GM12872 (cell line): ENCODE data around the gene MAPKAPK2.

Experiments
- CTCF ChIP-seq: IDR thresholded peaks from 3 replicates; pipeline ENCODE4 v1.5.1; 2011; ENCODE audit warnings: low read depth, mild to moderate bottlenecking, low read length, moderate library complexity; ENCODE audit not compliant: insufficient read depth

Gene MAPKAPK2

DNA sequence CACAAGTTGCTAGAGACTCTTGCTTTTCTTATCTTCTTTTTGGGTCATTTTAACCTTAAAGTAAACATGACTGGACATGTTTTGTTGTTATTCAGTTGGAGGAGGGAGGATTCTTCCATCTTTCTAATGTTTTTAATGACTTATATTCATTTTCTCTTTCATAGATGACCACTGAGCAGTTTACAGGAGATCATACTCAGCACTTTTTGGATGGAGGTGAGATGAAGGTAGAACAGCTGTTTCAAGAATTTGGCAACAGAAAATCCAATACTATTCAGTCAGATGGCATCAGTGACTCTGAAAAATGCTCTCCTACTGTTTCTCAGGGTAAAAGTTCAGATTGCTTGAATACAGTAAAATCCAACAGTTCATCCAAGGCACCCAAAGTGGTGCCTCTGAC is 37.5 kb upstream of the MAPKAPK2 start:
- no peak for TF ChIP-seq CTCF

DNA sequence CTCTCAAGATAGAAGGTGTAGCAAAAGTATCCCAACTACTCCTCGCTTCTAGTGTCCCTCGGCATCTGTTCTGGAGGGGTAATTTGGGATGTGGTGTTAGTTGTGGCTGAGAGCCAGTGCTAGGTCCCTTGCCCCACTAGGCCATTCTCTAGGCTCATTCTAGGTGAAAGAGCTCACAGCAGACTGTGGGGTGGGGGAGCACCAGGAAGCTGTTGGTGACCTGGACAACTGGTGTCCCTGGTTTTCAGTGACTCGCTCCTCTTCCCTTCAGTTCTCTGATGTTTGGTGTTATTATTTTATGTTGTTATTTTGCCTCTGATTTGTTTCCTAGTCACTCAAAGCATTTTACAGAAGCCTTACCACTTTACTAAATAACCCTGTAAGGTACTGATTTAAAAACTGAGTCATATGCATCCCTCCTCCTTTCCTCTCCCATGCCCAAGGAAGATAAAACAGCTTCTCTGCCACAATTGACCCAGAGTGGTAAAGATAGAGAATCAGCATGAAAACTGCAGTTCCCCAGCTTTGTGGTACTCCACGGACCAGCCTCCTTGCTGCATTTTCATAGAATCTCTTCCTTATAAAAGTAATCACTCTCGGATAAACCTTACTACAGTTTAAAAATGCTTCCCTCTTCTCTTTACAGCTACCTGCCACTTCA is 35.3 kb upstream of the MAPKAPK2 start:
- no peak for TF ChIP-seq CTCF

DNA sequence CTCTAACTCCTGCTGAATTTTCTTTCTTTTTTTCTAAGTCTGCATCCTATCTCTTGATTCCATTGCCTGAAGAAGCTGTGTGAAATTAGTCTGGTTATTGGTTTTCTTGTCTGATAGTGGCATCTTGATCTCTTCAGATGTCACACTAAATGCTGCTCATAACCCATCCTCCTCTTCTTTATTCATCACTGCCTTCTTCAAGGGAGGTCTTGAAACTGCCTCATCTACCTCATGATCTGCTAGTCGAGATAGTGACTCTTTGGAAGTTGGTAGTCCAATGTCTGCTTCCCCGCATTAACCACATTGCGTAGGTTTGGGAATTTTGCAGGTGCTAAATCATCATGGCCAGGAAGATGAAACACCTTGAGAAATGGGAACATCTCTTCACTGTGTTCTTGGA is 33.7 kb upstream of the MAPKAPK2 start:
- TF ChIP-seq CTCF = no peak

- no peak for TF ChIP-seq CTCF
Measured at GRCh38 chr1:206651958-206652890, 32.5 kb upstream of the MAPKAPK2 start.

DNA sequence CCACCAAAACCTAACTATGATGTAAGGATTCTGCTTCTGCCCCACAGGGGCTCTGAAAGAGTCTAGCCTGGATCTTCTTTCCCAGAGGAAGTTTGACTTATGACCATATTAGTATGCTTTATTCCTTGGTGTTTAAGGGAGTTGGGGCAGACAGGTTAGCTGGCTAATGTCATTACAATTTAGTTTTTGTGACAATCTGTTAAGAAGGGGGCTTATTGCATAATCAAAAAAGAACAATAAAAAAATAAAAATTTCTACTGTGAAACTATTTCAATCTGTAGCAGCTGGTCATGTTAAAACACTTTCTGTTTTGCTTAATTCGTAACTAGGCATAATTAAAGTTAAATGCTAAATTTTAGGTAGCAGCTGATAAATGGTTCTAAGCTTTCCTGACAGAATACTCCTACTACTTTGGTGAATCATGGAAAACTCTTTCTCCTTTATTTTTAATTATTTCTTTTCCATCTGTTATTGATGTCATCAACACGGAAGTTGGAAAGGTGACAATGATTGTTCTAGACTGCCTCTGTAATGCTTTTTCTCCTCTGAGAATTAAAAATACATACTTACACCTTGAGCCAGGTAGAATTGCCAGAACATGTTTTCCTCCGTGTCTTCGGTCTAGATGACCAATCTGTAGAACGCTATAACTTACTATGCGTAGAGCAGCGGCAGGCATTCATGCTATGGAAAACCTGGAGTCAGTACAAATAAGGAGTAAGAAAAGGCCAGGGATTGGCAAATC is 30.8 kb upstream of the MAPKAPK2 start:
- no peak for TF ChIP-seq CTCF

DNA sequence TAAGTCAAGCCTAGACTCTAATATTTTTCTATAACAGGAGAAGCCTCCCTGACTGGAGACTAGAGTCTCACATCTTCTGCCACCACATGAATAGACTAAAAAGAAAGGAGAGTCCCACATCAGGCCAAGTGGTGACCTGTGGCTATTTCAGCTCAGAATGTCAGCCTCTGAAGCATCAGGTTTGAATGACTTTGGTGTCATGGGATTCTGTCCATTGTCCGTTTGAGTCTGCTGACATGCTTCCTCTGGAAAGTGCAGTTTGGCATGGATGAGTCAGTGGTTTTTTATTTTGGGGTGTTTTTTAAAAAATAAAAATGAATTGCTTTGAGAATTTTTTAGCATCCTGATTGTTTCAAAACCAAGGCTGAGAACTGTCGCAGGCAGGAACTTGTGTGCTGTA is 29.9 kb upstream of the MAPKAPK2 start:
- TF ChIP-seq CTCF = no peak

DNA sequence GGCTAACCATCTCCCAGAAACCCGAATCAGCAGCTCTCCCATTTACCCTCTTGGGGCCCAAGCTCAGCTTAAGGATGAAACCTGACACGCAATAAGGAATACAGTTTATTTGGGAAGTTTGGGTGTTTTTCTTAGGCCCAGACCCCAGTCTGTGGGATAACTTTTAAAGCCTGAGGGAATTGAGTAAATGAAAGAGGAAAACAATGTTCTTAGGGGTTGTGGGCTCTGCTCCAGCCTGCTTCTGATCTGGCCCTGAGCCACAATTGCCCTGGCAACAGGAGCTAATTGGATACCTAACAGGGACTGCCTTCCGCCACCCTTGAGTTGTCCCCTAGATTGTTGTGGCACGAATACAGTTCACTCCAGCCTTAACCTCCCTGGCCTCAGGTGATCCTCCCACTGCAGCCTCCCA is 29.2 kb upstream of the MAPKAPK2 start:
- no peak for TF ChIP-seq CTCF
